SK-N-MC (cell line): ENCODE results near the gene FER1L5.

Source experiments
- EZH2 ChIP-seq: fragments of 200-600 bp; sonication (generic); IDR thresholded peaks from one replicate; pipeline ENCODE4 v1.6.1; 2017; ENCODE audit warnings: antibody characterized with exemption
- POLR2AphosphoS5 ChIP-seq: IDR thresholded peaks from 2 replicates; pipeline ENCODE4 v1.6.1; 2012; ENCODE audit warnings: mild to moderate bottlenecking, low read depth, low read length, borderline replicate concordance

DNA sequence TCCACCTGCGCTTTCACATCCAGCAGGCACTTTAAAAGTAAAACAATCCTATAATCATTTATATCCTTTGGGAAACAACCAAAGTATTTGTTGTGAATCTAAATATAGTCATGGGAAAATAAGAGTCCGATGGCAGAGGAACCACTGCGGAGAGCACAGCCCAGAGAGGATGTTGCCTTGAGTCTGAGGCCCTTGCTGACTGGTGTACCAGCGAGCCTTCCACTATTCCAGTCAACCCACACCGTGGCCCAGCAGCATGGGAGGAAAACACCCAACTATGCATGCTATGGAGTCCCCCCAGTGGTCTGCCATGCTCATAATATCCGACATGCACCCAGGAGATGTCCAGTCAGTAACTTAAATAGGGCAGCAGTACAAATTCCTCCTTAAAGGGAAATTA lies 26.0 kb upstream of the FER1L5 start:
- no peak for TF ChIP-seq POLR2AphosphoS5
- TF ChIP-seq EZH2 = no peak
